Ovary (tissue), 9 donors: Measurements from ENCODE around the gene IL1RAPL1. TPM values are rescaled to one million over a fixed set of nuclear protein-coding genes. Genes with fewer than 3 reads are reported as not detected.

Experiments used
- DNase-seq, 5 donors: peaks; one replicate each; pipeline ENCODE4 v3.0.0-alpha.2; 2019 to 2020
- H3K27ac ChIP-seq, 2 donors: fragments of 200-600 bp; one replicate each; pipeline versions ENCODE4 v1.5.1 to v1.8.0; 2019 to 2022
- H3K27me3 ChIP-seq: fragments of 200-600 bp; one replicate; pipeline ENCODE4 v1.8.0; 2022
- H3K36me3 ChIP-seq: fragments of 200-600 bp; sonication (generic); one replicate; pipeline ENCODE4 v1.5.1; 2019
- H3K4me1 ChIP-seq: one replicate; pipeline ENCODE4 v1.8.1; 2013; ENCODE audit warnings: mild to moderate bottlenecking, moderate library complexity; ENCODE audit not compliant: insufficient read depth
- H3K4me3 ChIP-seq: fragments of 200-600 bp; sonication (generic); one replicate; pipeline ENCODE4 v1.5.1; 2017
- H3K9me3 ChIP-seq, 2 donors: fragments of 200-600 bp in 1 of 2; sonication (generic) in 1 of 2; one replicate each; pipeline versions ENCODE4 v1.5.1 to v1.8.1; 2013 to 2019; ENCODE audit warnings: mild to moderate bottlenecking in 1 of 2, moderate library complexity in 1 of 2
- CTCF ChIP-seq, 3 donors: fragments of 450-650 bp in 2 of 3; fragments of 200-600 bp in 1 of 3; IDR thresholded peaks; one replicate each; pipeline versions ENCODE4 v1.5.1 to v1.8.0; 2016 to 2022; ENCODE audit warnings: antibody characterized with exemption in 3 of 3, mild to moderate bottlenecking in 1 of 3
- EP300 ChIP-seq: sonication (generic); formaldehyde crosslinking; IDR thresholded peaks from one replicate; pipeline ENCODE4 v1.6.1; 2017; ENCODE audit warnings: antibody characterized with exemption
- POLR2A ChIP-seq: fragments of 450-650 bp; IDR thresholded peaks from one replicate; pipeline ENCODE4 v1.6.1; 2017; ENCODE audit warnings: antibody characterized with exemption, mild to moderate bottlenecking, moderate library complexity
- WGBS, 3 donors: extraction: QIAGEN DNeasy Blood & Tissue Kit in 1 of 3; methylation state at CpG; one replicate each; pipeline versions ENCODE4 v1.1.5 to v1.1.7; 2013 to 2017; 5-methylcytosine and 5-hydroxymethylcytosine counted together
- intact Hi-C, 4 donors: fragments of 100-400 bp; cut with DNase I; formaldehyde crosslinking; loops; one replicate each; pipeline versions ENCODE4 v1.11.0 to v1.15.1; 2022 to 2023
- polyA plus RNA-seq, 2 donors: library from polyadenylated mRNA; stranded (reverse); fragments of 200-250 nt in 1 of 2; fragments of 350-450 nt in 1 of 2; fragmentation: Illumina TruSeq in 1 of 2; extraction: RNeasy Lipid Tissue Mini Kit (QIAGEN cat#74804) in 1 of 2; gene quantifications; one replicate each; pipeline ENCODE4 v1.2.3, GENCODE V29; 2013 to 2014
- total RNA-seq, 7 donors: library from RNA; depleted of rRNA in 2 of 7; stranded (reverse); fragments of >200 nt in 2 of 7; fragmentation: NEBNext Ultra II Directional in 3 of 7; extraction: Animal tissue kit (Norgen Biotek cat#: 25700) in 3 of 7; gene quantifications; one replicate each; pipeline versions ENCODE4 v1.1.0 to v1.2.4, GENCODE V29; 2016 to 2023
- donor health status: DM: no; HTN: no; CAD: no; lungs with moderate emphysema.
- donor health status: DM: no; HTN: no; CAD: no.
- donor health status: Bipolar disorder and iron deficiency.
- donor health status: DM: yes; HTN: yes; CAD: no.
- donor health status: DM: no; HTN: no; CAD: no.
- donor health status: DM: yes; HTN: yes; CAD: no.

The IL1RAPL1 gene
- total and polyA plus RNA-seq, 9 donors: 0.23 to 1.3 (median 0.61) TPM

GRCh38 chrX:28584025-28584424 is 3.2 kb upstream of the IL1RAPL1 start:
- no peaks in the 10 kb centered on the region for H3K36me3 ChIP-seq
- no peak overlapping the region for H3K4me3 ChIP-seq
- H3K4me1 ChIP-seq: no peaks in the 10 kb centered on the region
- no peak overlapping the region for H3K27ac ChIP-seq
- no peaks in the 10 kb centered on the region for H3K9me3 ChIP-seq
- TF ChIP-seq EP300: no peak
- no peak for TF ChIP-seq CTCF (IDR thresholded peaks at IDR 0.05)
- no peak for TF ChIP-seq POLR2A
- intact Hi-C loops: loop anchor here in 1 of 4 donors (10.0 kb wide), 1 partner anchor 1921 kb away; no protein-coding TSS in a partner anchor
- no peak for DNase-seq
- H3K27me3 ChIP-seq: no peaks in the 10 kb centered on the region

GRCh38 chrX:28585767-28586166 is 1.5 kb upstream of the IL1RAPL1 start:
- Histone ChIP-seq H3K36me3 (no peaks in the 10 kb centered on the region), H3K27ac (no peak overlapping the region), H3K4me3 (no peak overlapping the region), H3K9me3 (no peaks in the 10 kb centered on the region), H3K4me1 (no peaks in the 10 kb centered on the region), H3K27me3 (no peaks in the 10 kb centered on the region)
- intact Hi-C loops: loop anchor here in 1 of 4 donors (10.0 kb wide), 1 partner anchor 1919 kb away; no protein-coding TSS in a partner anchor
- 20 to 34% (median 24%) methylated on average over 10 of the region's 10 CpGs for WGBS, 3 donors
- no peak for DNase-seq
- no peak for TF ChIP-seq CTCF (IDR thresholded peaks at IDR 0.05)
- no peak for TF ChIP-seq POLR2A
- no peak for TF ChIP-seq EP300

GRCh38 chrX:28586286-28586685 is 960 bp upstream of the IL1RAPL1 start:
- peak overlapping the region; percentile 32 for H3K4me3 ChIP-seq
- 10 to 19% (median 13%) methylated on average over 9 of the region's 9 CpGs for WGBS, 3 donors
- no peaks in the 10 kb centered on the region for H3K9me3 ChIP-seq
- no peaks in the 10 kb centered on the region for H3K36me3 ChIP-seq
- H3K4me1 ChIP-seq: no peaks in the 10 kb centered on the region
- intact Hi-C loops: loop anchor here in 1 of 4 donors (10.0 kb wide), 1 partner anchor 1919 kb away; no protein-coding TSS in a partner anchor
- no peaks in the 10 kb centered on the region for H3K27me3 ChIP-seq
- no peak overlapping the region for H3K27ac ChIP-seq
- TF ChIP-seq CTCF (IDR thresholded peaks at IDR 0.05): no peak
- no peak for TF ChIP-seq POLR2A
- no peak for TF ChIP-seq EP300
- DNase-seq: peak in 3 of 5 donors; percentile 17 to 23 (median 21)

GRCh38 chrX:28589046-28589445 is 1.8 kb downstream of the IL1RAPL1 start:
- intact Hi-C loops: loop anchor here in 1 of 4 donors (10.0 kb wide), 1 partner anchor 1916 kb away; no protein-coding TSS in a partner anchor

More at GRCh38 chrX:28589046-28589445, 1.8 kb downstream of the IL1RAPL1 start:
- H3K9me3 ChIP-seq: no peaks in the 10 kb centered on the region
- TF ChIP-seq EP300 (no peak), CTCF (IDR thresholded peaks at IDR 0.05) (no peak), POLR2A (no peak)
- H3K4me3 ChIP-seq: no peak overlapping the region
- H3K4me1 ChIP-seq: no peaks in the 10 kb centered on the region
- H3K36me3 ChIP-seq: no peaks in the 10 kb centered on the region
- 27 to 36% (median 32%) methylated on average over 5 of the region's 5 CpGs for WGBS, 3 donors
- H3K27ac ChIP-seq: no peak overlapping the region
- no peaks in the 10 kb centered on the region for H3K27me3 ChIP-seq
- no peak for DNase-seq
